HG02759 (cell line): ENCODE data around the gene CYP21A2.
"Not testable (repeated sequence)": the region's sequence is repeated elsewhere in the genome, so short reads cannot be mapped to it uniquely, and the experiment has no call there.

Experiments
- ATAC-seq: cut with Tn5 transposase; IDR thresholded peaks from one replicate; pipeline ENCODE4 v1.9.1; 2021; ENCODE audit warnings: mild to moderate bottlenecking, moderate library complexity; ENCODE audit not compliant: unreplicated experiment

CYP21A2 gene

GRCh38 chr6:32050562-32050961 is 12.3 kb downstream of the CYP21A2 start:
- no peak for ATAC-seq

GRCh38 chr6:32052626-32053025 is 14.4 kb downstream of the CYP21A2 start:
- not testable (repeated sequence) for ATAC-seq

- not testable (repeated sequence) for ATAC-seq
These were observed 15.1 kb downstream of the CYP21A2 start for GRCh38 chr6:32053314-32053713.

GRCh38 chr6:32055756-32056155 is 17.5 kb downstream of the CYP21A2 start:
- ATAC-seq = not testable (repeated sequence)

- no peak for ATAC-seq
These were observed 18.0 kb downstream of the CYP21A2 start for GRCh38 chr6:32056254-32056653.

GRCh38 chr6:32057966-32058365 is 19.8 kb downstream of the CYP21A2 start:
- no peak for ATAC-seq

- no peak for ATAC-seq
These were observed 20.3 kb downstream of the CYP21A2 start for GRCh38 chr6:32058511-32058963.

- ATAC-seq = no peak
These were observed 22.9 kb downstream of the CYP21A2 start for GRCh38 chr6:32060966-32061655.

GRCh38 chr6:32064706-32065105 is 26.5 kb downstream of the CYP21A2 start:
- ATAC-seq = no peak

- ATAC-seq = not testable (repeated sequence)
These were observed 29.3 kb downstream of the CYP21A2 start for GRCh38 chr6:32067521-32067920.

GRCh38 chr6:32068315-32068714 is 30.1 kb downstream of the CYP21A2 start:
- ATAC-seq = not testable (repeated sequence)

- no peak for ATAC-seq
These were observed 30.7 kb downstream of the CYP21A2 start for GRCh38 chr6:32068867-32069266.

- ATAC-seq = no peak
These were observed 31.2 kb downstream of the CYP21A2 start for GRCh38 chr6:32069460-32069859.

- ATAC-seq = no peak
These were observed 31.8 kb downstream of the CYP21A2 start for GRCh38 chr6:32069878-32070515.

GRCh38 chr6:32070814-32071543 is 32.8 kb downstream of the CYP21A2 start:
- no peak for ATAC-seq

- no peak for ATAC-seq
These were observed 34.9 kb downstream of the CYP21A2 start for GRCh38 chr6:32073101-32073500.

GRCh38 chr6:32073613-32074012 is 35.4 kb downstream of the CYP21A2 start:
- no peak for ATAC-seq

- ATAC-seq = no peak
These were observed 36.8 kb downstream of the CYP21A2 start for GRCh38 chr6:32074996-32075532.

GRCh38 chr6:32075781-32076180 is 37.6 kb downstream of the CYP21A2 start:
- no peak for ATAC-seq

- no peak for ATAC-seq
These were observed 38.1 kb downstream of the CYP21A2 start for GRCh38 chr6:32076321-32076809.

- ATAC-seq = no peak
These were observed 41.5 kb downstream of the CYP21A2 start for GRCh38 chr6:32079566-32080290.
